GM21825 (cell line): ENCODE results near the gene DNAAF3.
"Not testable (repeated sequence)": the region's sequence is repeated elsewhere in the genome, so short reads cannot be mapped to it uniquely, and the experiment has no call there.

Experiments
- ATAC-seq: cut with Tn5 transposase; IDR thresholded peaks from one replicate; pipeline ENCODE4 v1.9.1; 2021; ENCODE audit warnings: mild to moderate bottlenecking, moderate library complexity; ENCODE audit not compliant: unreplicated experiment

Gene DNAAF3

DNA sequence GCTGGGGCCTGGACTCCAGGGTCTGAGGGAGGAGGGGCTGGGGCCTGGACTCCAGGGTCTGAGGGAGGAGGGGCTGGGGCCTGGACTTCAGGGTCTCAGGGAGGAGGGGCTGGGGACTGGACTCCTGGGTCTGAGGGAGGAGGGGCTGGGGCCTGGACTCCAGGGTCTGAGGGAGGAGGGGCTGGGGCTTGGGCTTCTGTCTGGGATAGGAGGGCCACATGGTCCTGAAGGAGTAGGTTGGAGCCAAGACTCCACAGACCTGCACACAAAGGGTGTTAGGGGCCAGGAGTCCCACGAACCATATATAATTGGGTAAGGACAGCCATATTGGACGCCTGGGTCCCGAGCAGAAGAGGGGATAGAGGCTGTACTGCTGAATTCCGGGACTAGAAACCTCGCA, 10.6 kb downstream of the DNAAF3 start:
- ATAC-seq = not testable (repeated sequence)

DNA sequence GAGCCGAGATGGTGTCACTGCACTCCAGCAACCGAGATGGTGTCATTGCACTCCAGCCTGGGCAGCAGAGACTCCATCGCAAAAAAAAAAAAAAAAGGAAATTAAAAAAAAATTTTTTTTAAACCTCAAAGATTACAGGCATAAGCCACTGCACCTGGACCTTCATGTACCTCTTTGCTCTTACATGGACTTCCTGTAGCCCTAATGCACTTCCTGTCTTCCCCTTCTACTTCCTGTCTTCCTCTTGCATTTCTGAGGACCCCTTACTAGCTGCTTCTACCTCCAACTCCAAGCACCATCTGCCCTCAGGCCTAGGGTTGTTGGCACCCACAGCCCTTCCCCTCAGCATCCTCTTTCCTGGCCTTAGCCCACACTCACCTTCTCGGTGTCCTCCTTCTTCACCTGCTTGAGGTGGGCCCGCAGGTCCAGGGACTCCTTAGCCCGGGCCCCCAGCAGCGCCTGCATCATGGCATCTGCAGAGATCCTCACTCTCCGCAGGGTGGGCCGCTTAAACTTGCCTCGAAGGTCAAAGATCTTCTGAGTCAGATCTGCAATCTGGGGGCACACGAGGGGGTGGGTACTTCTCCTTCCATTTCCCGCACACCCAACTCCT, 12.7 kb downstream of the DNAAF3 start:
- ATAC-seq = no peak

GRCh38 chr19:55152017-55152416, 14.4 kb downstream of the DNAAF3 start:
- ATAC-seq = no peak

- no peak for ATAC-seq
Measured at GRCh38 chr19:55149078-55150003, 17.1 kb downstream of the DNAAF3 start, which contains the start of gene TNNT1. Gene TNNT1, minus strand, starts transcription at chr19:55149206. Its CDS starts 2,049 bp downstream, at chr19:55147157.

DNA sequence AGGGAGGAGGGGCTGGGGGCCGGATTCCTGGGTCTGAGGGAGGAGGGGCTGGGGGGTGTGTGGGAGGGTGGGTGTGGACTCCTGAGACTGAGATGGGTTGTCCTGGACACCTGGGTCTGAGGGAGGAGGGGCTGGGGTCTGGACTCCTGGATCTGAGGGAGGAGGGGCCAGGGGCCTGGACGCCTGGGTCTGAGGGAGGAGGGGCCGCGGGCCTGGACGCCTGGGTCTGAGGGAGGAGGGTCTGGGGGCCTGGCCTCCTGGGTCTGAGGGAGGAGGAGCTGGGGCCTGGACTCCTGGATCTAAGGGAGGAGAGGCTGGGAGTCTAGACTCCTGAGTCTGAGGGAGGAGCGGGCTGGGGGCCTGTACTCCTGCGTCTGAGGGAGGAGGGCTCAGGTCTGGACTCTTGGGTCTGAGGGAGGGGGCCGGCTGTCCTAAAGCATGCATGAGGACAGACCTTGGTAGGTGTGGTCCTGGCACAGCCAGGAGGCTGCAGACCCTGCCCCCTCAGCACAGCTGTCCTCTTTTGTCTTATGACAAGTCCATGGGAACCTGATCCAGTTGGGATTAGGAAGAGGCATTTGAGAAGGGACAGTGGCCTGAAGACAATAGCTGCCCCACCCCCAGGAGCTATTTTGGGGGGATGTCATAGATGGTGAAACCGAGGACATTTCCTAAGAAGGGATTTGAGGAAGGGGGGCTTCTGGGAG, 18.7 kb downstream of the DNAAF3 start:
- no peak for ATAC-seq

- ATAC-seq = no peak
Measured at GRCh38 chr19:55146705-55147273, 19.6 kb downstream of the DNAAF3 start.

DNA sequence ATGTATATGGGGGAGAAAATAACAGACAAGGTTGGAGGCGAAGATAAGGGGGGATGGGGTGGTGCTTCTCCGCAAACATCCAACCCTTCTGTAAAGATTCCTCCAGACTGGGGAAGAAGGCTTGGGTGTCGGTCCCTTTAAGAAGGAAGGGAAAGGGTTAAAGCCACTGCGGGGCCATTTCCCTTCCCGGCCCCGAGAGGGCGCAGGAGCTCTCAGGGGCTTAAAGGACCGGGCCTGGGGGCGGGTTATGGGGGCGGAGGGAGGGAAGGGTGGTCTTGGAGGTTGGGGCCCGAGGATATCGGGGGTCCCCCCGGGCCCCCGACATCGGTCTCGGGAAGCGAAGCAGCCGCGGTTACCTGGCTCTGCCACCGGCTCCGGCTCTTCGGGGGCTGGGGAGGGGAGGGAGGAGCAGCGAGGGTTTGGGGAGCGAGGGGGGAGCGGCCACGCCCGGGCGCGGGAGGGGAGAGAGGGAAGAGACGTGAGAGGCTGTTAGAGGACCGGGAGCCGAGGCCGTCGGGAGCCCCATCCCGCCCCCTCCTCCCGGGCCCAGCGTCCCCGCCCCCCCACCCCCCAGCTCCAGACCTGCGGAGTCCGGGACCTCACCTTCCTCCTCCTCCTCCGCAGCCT, 20.2 kb downstream of the DNAAF3 start:
- no peak for ATAC-seq

- ATAC-seq = no peak
Measured at GRCh38 chr19:55145232-55145631, 21.2 kb downstream of the DNAAF3 start.

DNA sequence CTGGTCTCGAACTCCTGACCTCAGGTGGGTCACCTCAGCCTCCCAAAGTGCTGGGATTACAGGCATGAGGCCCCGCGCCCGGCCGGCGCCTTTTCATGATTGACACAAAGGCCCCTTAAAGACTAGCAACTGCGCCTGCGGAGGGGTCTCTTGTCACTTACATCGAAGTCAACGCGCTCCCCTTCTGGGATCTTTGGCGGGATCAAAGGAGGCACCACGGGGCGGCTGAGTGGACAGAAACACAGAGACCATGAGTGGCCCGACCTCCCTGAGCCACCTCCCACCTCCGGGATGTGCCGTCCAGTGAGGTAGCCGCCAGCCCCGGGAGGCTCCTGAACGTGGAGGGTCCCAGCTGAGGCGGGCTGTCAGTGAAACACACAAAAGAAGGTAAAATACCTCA, 24.7 kb downstream of the DNAAF3 start:
- ATAC-seq = no peak

GRCh38 chr19:55137915-55138314, 28.5 kb downstream of the DNAAF3 start:
- no peak for ATAC-seq

- ATAC-seq = no peak
Measured at GRCh38 chr19:55136399-55137102, 29.9 kb downstream of the DNAAF3 start.

DNA sequence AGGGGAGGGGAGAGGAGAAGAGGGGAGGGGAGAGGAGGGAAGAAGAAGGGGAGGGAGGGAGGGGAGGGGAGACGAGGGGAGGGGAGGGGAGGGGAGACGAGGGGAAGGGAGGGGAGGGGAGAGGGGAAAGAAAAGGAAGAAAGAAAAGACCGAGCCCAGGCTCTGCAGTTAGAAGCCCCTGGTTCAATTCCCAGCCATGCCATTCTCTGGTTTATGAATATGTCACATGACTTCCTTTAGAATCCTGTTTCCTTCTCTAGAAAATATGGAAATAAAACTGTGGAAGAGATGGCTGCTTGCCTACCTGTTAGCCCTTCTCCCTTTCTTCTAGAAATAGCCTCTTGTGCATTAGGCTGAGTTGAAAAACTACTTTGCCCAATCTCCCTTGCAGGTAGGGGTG, 31.7 kb downstream of the DNAAF3 start:
- ATAC-seq = no peak

GRCh38 chr19:55133639-55134444, 32.6 kb downstream of the DNAAF3 start:
- no peak for ATAC-seq

DNA sequence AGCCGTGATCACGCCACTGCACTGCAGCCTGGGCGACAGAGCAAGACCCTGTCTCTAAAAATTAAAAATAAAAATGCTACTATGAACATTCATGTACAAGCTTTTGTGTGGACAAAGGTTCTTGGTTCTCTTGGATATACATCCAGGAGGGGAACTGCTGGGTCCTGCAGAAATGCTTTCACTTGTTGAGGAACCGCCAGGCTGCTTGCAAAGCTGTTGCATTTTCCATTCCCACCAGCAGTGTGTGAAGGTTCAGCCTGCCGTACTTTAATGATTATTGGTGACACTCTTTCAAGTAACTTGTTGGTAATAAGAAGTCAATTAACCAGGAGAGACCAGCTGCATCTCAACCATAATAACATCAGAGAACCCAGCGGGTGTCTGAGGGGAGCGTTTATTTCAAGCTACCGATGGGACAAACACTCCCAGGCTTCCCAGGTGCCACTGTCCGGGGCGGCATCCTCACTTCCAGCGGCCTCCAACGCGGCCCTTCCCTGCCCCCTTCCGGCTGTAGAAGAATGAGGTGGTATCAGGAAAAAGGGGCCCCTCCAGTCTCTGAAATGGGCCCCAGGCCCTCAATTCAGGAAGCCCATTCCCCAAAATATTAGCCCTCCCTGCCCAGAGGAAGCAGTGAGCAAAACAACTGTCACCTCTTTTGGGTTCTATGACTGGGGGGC, 33.8 kb downstream of the DNAAF3 start:
- no peak for ATAC-seq

- ATAC-seq = no peak
Measured at GRCh38 chr19:55131421-55131820, 35.0 kb downstream of the DNAAF3 start.

- no peak for ATAC-seq
Measured at GRCh38 chr19:55119053-55119452, 47.4 kb downstream of the DNAAF3 start.

GRCh38 chr19:55118401-55118991, 47.9 kb downstream of the DNAAF3 start:
- no peak for ATAC-seq

DNA sequence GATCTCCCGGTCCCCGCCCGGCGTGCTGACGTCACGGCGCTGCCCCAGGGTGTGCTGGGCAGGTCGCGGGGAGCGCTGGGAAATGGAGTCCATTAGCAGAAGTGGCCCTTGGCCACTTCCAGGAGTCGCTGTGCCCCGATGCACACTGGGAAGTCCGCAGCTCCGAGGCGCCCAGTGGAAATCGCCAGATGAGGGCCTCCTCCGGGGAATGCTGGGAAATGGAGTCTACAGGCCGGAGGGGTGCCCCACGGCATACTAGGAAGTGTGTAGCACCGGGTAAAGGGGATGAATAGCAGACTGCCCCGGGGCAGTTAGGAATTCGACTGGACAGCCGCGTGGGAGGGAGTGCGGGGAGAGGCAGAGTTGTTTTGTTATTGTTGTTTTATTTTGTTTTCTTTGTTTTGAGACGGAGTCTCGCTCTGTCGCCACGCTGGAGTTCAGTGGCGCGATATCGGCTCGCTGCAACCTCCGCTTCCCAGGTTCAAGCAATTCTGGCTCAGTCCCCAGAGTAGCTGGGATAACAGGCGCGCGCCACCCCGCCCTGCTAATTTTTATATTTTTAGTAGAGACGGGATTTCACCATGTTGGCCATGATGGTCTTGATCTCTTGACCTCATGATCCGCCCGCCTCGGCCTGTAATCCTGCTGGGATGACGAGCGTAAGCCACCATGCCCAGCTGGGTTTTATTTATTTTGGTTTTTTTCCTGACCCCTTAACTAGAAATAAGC, 48.6 kb downstream of the DNAAF3 start:
- peak; percentile 80 for ATAC-seq
